HepG2 (cell line): Measurements from ENCODE around the gene SLC9A9. TPM values are rescaled to one million over a fixed set of nuclear protein-coding genes. Genes with fewer than 3 reads are reported as not detected.

Experiments used
- ATAC-seq: fragments of 200-7000 bp; cut with Tn5 transposase; 3 replicates; pipeline ENCODE4 v1.9.1; 2020; ENCODE audit warnings: mild to moderate bottlenecking, moderate library complexity
- BruUV-seq: library from RNA; stranded (reverse); fragments of 400-500 nt; replicated peaks from 2 replicates; lab custom pipeline; 2021; lab: Mats Ljungman, UMichigan
- CTCF ChIA-PET: fragments of 300-600 bp; formaldehyde crosslinking; extraction: SDS; loops from one replicate; lab custom pipeline; 2021; ENCODE audit warnings: low total read pairs, inconsistent platforms, low intra/inter-chr PET ratio; lab: Yijun Ruan, JAX
- POLR2A ChIA-PET: fragments of 350-600 bp; sonication (Branson Sonifier 250); formaldehyde crosslinking; loops from one replicate; lab custom pipeline; 2020; ENCODE audit warnings: antibody characterized with exemption, inconsistent platforms; lab: Yijun Ruan, JAX
- DNase-seq: peaks from one replicate; pipeline ENCODE4 v3.0.0-alpha.2; 2015; ENCODE audit warnings: low spot score
- FAIRE-seq: peaks from 3 replicates; lab custom pipeline; 2011; peaks lifted over from hg19 to GRCh38; lab: Jason Lieb, UNC
- H2AFZ ChIP-seq: one replicate; pipeline ENCODE4 v1.6.1; 2011; ENCODE audit warnings: low read length, inconsistent platforms
- H3K27ac ChIP-seq: fragments of 300-600 bp; 3 replicates; pipeline ENCODE4 v1.8.0; 2011; ENCODE audit warnings: mixed run types, mild to moderate bottlenecking, mixed read lengths, low read length, inconsistent platforms; ENCODE audit not compliant: insufficient read depth; ENCODE audit errors: extremely low read length
- H3K27me3 ChIP-seq, 2 experiments: fragments of 200-600 bp in 1 of 2; 2 replicates in 1 of 2; 3 replicates in 1 of 2; pipeline versions ENCODE4 v1.6.0 to v1.8.0; 2011; ENCODE audit warnings: low read length in 2 of 2, mild to moderate bottlenecking in 2 of 2, moderate library complexity in 2 of 2, inconsistent platforms in 1 of 2; ENCODE audit not compliant: insufficient read depth in 2 of 2, control insufficient read depth in 1 of 2
- H3K36me3 ChIP-seq, 2 experiments: fragments of 200-600 bp in 1 of 2; replicated peaks in 1 of 2; 2 replicates in 1 of 2; 3 replicates in 1 of 2; pipeline versions ENCODE4 v1.5.1 to v1.8.0; 2011; ENCODE audit warnings: low read length in 2 of 2, inconsistent platforms in 1 of 2; ENCODE audit not compliant: insufficient read depth in 2 of 2, control insufficient read depth in 1 of 2
- H3K4me1 ChIP-seq: 2 replicates; pipeline ENCODE4 v1.5.1; 2012; ENCODE audit warnings: low read length, inconsistent platforms; ENCODE audit not compliant: insufficient read depth
- H3K4me2 ChIP-seq: 2 replicates; pipeline ENCODE4 v1.6.0; 2011; ENCODE audit warnings: low read depth, low read length, inconsistent platforms
- H3K4me3 ChIP-seq, 3 experiments: fragments of 200-600 bp in 1 of 3; sonication (generic), shearing (Covaris generic) in 1 of 3; replicated peaks in 1 of 3; 2 replicates each; pipeline ENCODE4 v1.5.1; 2011 to 2016; ENCODE audit warnings: low read length in 3 of 3, inconsistent platforms in 2 of 3, low read depth in 2 of 3, mild to moderate bottlenecking in 2 of 3, control low read depth in 1 of 3, mixed read lengths in 1 of 3; ENCODE audit not compliant: insufficient read depth in 1 of 3
- H3K79me2 ChIP-seq: one replicate; pipeline ENCODE4 v1.6.1; 2011; ENCODE audit warnings: low read length, inconsistent platforms; ENCODE audit not compliant: insufficient read depth
- H3K9ac ChIP-seq: 2 replicates; pipeline ENCODE4 v1.6.0; 2011; ENCODE audit warnings: mild to moderate bottlenecking, low read depth, low read length, inconsistent platforms; ENCODE audit not compliant: insufficient read depth
- H3K9me3 ChIP-seq: 2 replicates; pipeline ENCODE4 v1.5.1; 2012; ENCODE audit warnings: mild to moderate bottlenecking, low read length
- H4K20me1 ChIP-seq: 2 replicates; pipeline ENCODE4 v1.6.0; 2011; ENCODE audit warnings: inconsistent platforms, mild to moderate bottlenecking, low read length, moderate library complexity; ENCODE audit not compliant: insufficient read depth
- HOMEZ ChIP-seq: IDR thresholded peaks from 2 replicates; pipeline ENCODE4 v1.6.1; 2016; ENCODE audit warnings: low read depth
- RFXAP ChIP-seq: sonication (generic); formaldehyde crosslinking; IDR thresholded peaks from 2 replicates; pipeline ENCODE4 v1.4.0; 2020; ENCODE audit warnings: missing genetic modification reagents, borderline replicate concordance
- ZFP62 ChIP-seq: sonication (generic); formaldehyde crosslinking; IDR thresholded peaks from 2 replicates; pipeline ENCODE4 v1.4.0; 2020; ENCODE audit warnings: missing genetic modification reagents
- ZNF256 ChIP-seq: sonication (generic); formaldehyde crosslinking; conservative IDR thresholded peaks from 2 replicates; pipeline ENCODE4 v1.4.0; 2020; ENCODE audit warnings: missing genetic modification reagents
- ZNF34 ChIP-seq: sonication (generic); formaldehyde crosslinking; IDR thresholded peaks from 2 replicates; pipeline ENCODE4 v1.4.0; 2020; ENCODE audit warnings: mild to moderate bottlenecking, missing genetic modification reagents, borderline replicate concordance
- WGBS: methylation state at CpG from one replicate; pipeline ENCODE4 v1.1.6; 2017; ENCODE audit warnings: low lambda C conversion rate; 5-methylcytosine and 5-hydroxymethylcytosine counted together
- in situ Hi-C: cut with HindIII; loops from 2 replicates; pipeline ENCODE4 v1.10.0; 2017; ENCODE audit warnings: low pct_unique_long_range_greater_than_20kb; ENCODE audit not compliant: extremely low pct_ligation_motif_present
- intact Hi-C: fragments of 100-400 bp; cut with micrococcal nuclease; formaldehyde crosslinking; loops from one replicate; pipeline ENCODE4 v1.10.0; 2022; ENCODE audit not compliant: unreplicated experiment
- polyA plus RNA-seq, 8 experiments: library from polyadenylated mRNA; depleted of rRNA in 3 of 8; stranded (reverse) in 7 of 8; unstranded in 1 of 8; fragments of >200 nt; fragmentation: Illumina TruSeq in 4 of 8; extraction: Trizol in 4 of 8; gene quantifications; 2 replicates each; pipeline versions ENCODE4 v1.2.1 to v1.2.3, GENCODE V29; 2011 to 2016; ENCODE audit warnings: low read depth in 4 of 8, missing spikeins in 1 of 8, mixed read lengths in 1 of 8; ENCODE audit not compliant: insufficient read depth in 1 of 8
- total RNA-seq, 5 experiments: library from RNA; depleted of rRNA; stranded (reverse); fragments of >200 nt; fragmentation: Illumina TruSeq; extraction: Trizol; gene quantifications; 2 replicates each; pipeline ENCODE4 v1.2.3, GENCODE V29; 2016; ENCODE audit warnings: low read depth in 1 of 5
- TF ChIP-seq, protein P1 (sequence below): sonication (generic); formaldehyde crosslinking; IDR thresholded peaks from 2 replicates; pipeline ENCODE4 v1.8.1; 2023; ENCODE audit warnings: mild to moderate bottlenecking, inconsistent platforms, moderate library complexity, missing genetic modification reagents, borderline replicate concordance

The SLC9A9 gene
- total and polyA plus RNA-seq, 2 of the 13 experiments (the other 11 are each of a cell fraction or from before 2014, with no cell fraction given), result not detected

- H2AFZ ChIP-seq, result no peak overlapping the region
- ChIA-PET POLR2A (no interaction called here), CTCF (no interaction called here)
- peaks cover 15% of the 10 kb centered on the region; the same call in 1 of the 2 replicates for H3K9me3 ChIP-seq
- 3% methylated on average over 2 of the region's 2 CpGs for WGBS
- no peak overlapping the region for H3K27ac ChIP-seq
- DNase-seq, result no peak
- H3K79me2 ChIP-seq, result no peaks in the 10 kb centered on the region
- in situ Hi-C loops (no loop called here), intact Hi-C loops (no loop called here)
- H4K20me1 ChIP-seq, result no peaks in the 10 kb centered on the region
- H3K4me1 ChIP-seq, result no peaks in the 10 kb centered on the region
- TF ChIP-seq, protein P1, sequence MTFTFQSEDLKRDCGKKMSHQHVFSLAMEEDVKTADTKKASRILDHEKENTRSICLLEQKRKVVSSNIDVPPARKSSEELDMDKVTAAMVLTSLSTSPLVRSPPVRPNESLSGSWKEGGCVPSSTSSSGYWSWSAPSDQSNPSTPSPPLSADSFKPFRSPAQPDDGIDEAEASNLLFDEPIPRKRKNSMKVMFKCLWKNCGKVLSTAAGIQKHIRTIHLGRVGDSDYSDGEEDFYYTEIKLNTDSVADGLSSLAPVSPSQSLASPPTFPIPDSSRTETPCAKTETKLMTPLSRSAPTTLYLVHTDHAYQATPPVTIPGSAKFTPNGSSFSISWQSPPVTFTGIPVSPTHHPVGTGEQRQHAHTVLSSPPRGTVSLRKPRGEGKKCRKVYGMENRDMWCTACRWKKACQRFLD (CRISPR knock-in tag), result no peak
- no peak for TF ChIP-seq HOMEZ (CRISPR knock-in tag)
- TF ChIP-seq RFXAP (CRISPR knock-in tag), result no peak
- TF ChIP-seq ZNF256 (CRISPR knock-in tag), result no peak
- TF ChIP-seq ZFP62 (CRISPR knock-in tag), result no peak
- TF ChIP-seq ZNF34 (CRISPR knock-in tag), result no peak
- no peak for FAIRE-seq
- no peak overlapping the region for H3K4me2 ChIP-seq
- no peak overlapping the region for H3K4me3 ChIP-seq
- no TSS peak for BruUV-seq
- ATAC-seq, result no peak
- no peaks in the 10 kb centered on the region for H3K36me3 ChIP-seq
- H3K9ac ChIP-seq, result no peak overlapping the region
- no peaks in the 10 kb centered on the region for H3K27me3 ChIP-seq
These were observed 285.5 kb downstream of the SLC9A9 start for GRCh38 chr3:143562789-143563188.
